ENCODE measurements around the gene C2orf68.

C2orf68 gene

GRCh38 chr2:85611217-85611704, 605 bp downstream of the C2orf68 start:
- TF ChIP-seq, protein P1, sequence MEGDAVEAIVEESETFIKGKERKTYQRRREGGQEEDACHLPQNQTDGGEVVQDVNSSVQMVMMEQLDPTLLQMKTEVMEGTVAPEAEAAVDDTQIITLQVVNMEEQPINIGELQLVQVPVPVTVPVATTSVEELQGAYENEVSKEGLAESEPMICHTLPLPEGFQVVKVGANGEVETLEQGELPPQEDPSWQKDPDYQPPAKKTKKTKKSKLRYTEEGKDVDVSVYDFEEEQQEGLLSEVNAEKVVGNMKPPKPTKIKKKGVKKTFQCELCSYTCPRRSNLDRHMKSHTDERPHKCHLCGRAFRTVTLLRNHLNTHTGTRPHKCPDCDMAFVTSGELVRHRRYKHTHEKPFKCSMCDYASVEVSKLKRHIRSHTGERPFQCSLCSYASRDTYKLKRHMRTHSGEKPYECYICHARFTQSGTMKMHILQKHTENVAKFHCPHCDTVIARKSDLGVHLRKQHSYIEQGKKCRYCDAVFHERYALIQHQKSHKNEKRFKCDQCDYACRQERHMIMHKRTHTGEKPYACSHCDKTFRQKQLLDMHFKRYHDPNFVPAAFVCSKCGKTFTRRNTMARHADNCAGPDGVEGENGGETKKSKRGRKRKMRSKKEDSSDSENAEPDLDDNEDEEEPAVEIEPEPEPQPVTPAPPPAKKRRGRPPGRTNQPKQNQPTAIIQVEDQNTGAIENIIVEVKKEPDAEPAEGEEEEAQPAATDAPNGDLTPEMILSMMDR (IDR thresholded peaks at IDR 0.05): no peak
- Histone ChIP-seq H3K4me3 (ENCODE audit: low read depth in 1 of 2, low read length in 1 of 2) (peak overlapping the region; percentile 91 to 96), H3K27ac (peak overlapping the region; percentile 92)

DNA sequence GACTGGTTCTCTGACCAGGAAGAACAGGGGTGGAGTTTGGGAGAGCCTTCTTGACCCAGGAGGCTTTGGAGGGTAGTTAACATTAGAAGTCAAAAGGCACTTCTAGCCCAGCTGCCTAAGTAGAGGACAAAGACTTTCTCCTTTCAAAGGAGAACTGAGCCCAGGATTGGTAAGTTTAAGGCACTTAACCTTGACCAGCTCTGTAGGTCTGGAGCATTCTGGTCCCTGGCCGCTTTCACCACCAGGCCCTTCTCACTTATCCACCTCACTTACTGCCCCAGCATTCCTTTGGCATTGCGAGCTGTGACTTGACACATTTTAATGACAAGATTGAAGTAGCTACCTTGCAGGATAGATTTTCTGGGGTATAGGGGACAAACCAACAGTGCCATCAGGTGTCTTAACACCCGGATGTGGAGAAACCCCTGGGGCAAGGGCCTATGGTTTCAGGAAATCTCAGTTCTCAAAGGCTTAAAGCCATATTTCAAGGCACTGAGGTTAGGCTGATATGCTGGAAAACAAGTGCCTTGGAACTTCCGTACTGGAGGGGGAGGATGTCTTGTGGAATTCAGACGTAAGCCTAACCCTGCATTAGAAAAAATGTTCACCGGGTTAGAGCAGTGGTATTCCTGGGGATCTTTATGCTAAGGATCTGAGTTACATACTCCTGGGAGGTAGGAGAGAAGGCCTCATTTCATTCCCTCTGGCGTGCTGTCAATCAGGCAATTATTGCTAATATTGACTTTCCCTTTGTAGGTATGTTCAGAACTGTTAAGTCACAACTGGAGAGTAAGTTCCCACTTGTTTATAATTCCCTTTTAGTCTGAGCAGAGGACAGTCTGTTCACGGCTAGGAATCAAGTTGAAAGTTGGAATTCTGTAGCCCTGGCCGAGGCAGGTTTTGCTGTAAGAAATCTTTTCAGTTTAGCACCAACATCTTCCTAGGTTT, 4.3 kb downstream of the C2orf68 start:
- Histone ChIP-seq H3K9me3 (no peaks in the 10 kb centered on the region), H3K4me3 (ENCODE audit: low read depth in 1 of 2, low read length in 1 of 2) (no peak overlapping the region), H3K27me3 (peaks cover 8% of the 10 kb centered on the region), H3K36me3 (peaks cover 38% of the 10 kb centered on the region), H3K27ac (peak overlapping the region; percentile 48), H3K4me1 (ENCODE audit: control insufficient read depth in 1 of 2, insufficient read depth in 1 of 2, low read depth in 1 of 2, low read length in 1 of 2) (peaks cover 78 to 85% of the 10 kb centered on the region in 2 experiments)
- TF ChIP-seq, protein P1 (IDR thresholded peaks at IDR 0.05): no peak

More at GRCh38 chr2:85611217-85611704, 605 bp downstream of the C2orf68 start:
- peaks cover 61 to 65% of the 10 kb centered on the region in 2 experiments for H3K4me1 ChIP-seq (ENCODE audit: control insufficient read depth in 1 of 2, insufficient read depth in 1 of 2, low read depth in 1 of 2, low read length in 1 of 2)
- H3K27me3 ChIP-seq: no peaks in the 10 kb centered on the region
- H3K36me3 ChIP-seq: peaks cover 28% of the 10 kb centered on the region
- H3K9me3 ChIP-seq: no peaks in the 10 kb centered on the region

DNA sequence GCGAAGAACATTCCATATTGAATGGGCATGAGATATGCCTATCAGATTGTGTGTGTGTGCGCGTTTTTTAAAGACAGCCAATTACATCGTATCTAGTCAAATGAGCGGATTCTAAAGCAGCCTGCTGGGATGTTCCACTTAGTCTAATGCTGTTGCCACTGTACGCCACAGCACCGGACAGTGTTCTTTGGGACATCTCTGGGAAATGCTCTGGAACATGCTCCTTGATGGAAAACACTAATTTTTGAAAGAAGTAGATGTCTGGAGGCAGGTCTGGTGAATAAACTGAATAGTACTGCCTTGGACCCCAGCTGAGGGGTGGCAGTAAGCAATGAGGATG, 5.8 kb downstream of the C2orf68 start:
- Histone ChIP-seq H3K36me3 (peaks cover 38% of the 10 kb centered on the region), H3K9me3 (no peaks in the 10 kb centered on the region), H3K27me3 (peaks cover 14% of the 10 kb centered on the region), H3K4me1 (ENCODE audit: control insufficient read depth in 1 of 2, insufficient read depth in 1 of 2, low read depth in 1 of 2, low read length in 1 of 2) (peaks cover 78 to 83% of the 10 kb centered on the region in 2 experiments), H3K27ac (no peak overlapping the region), H3K4me3 (ENCODE audit: low read depth in 1 of 2, low read length in 1 of 2) (no peak overlapping the region)
- TF ChIP-seq, protein P1 (IDR thresholded peaks at IDR 0.05): no peak

DNA sequence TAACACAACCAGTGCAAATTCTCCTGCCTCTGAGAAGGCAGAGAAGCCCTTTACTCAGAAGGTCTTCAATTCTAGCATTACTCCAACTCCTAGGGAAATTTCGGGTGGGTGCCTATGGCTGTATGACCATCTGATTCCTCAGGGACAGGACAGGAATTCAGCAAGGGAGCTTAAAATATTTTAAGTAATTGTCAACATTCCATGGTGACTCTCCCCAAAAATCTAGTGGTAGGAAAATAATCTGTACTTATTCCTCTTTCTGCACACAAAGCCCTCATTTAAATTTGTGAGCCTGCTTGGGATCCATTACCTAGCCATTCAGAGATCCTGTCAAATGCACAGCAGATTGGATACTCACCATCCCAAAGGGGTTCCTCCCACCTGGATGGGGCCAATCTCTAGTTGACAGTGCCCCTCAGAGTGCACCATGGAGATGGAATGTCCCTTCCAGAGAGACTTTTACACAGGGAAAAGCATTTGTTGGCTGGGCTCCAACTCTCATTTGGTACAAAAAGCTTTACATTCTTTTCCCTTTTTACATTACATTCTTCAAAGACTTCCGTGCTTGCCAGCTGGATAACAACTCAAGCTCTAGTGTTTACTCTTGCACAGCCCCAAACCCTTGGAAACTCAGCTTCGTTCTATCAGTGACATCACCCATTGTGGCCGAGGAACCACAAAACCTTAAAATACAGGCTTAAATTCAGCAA, 6.3 kb downstream of the C2orf68 start:
- Histone ChIP-seq H3K27ac (peak overlapping the region; percentile 33), H3K27me3 (peaks cover 14% of the 10 kb centered on the region)

More for the DNA sequence above, 6.3 kb downstream of the C2orf68 start:
- H3K36me3 ChIP-seq: peaks cover 38% of the 10 kb centered on the region
- TF ChIP-seq, protein P1 (IDR thresholded peaks at IDR 0.05): no peak
- no peaks in the 10 kb centered on the region for H3K9me3 ChIP-seq
- peaks cover 74 to 80% of the 10 kb centered on the region in 2 experiments for H3K4me1 ChIP-seq (ENCODE audit: control insufficient read depth in 1 of 2, insufficient read depth in 1 of 2, low read depth in 1 of 2, low read length in 1 of 2)
- no peak overlapping the region for H3K4me3 ChIP-seq (ENCODE audit: low read depth in 1 of 2, low read length in 1 of 2)

Measured in neutrophil (primary cell).